GM12864 (cell line): ENCODE measurements around the gene C3orf18.
A peak's percentile ranks its signal among the peaks of the same experiment; 100 is the strongest.

Experiments
- DNase-seq: peaks from one replicate; pipeline ENCODE4 v3.0.0-alpha.2; 2011; ENCODE audit warnings: low read depth
- H3K4me3 ChIP-seq: 2 replicates; pipeline ENCODE4 v1.5.1; 2011; ENCODE audit warnings: mild to moderate bottlenecking, low read depth, low read length, control low read depth
- CTCF ChIP-seq: IDR thresholded peaks from 2 replicates; pipeline ENCODE4 v1.5.1; 2011; ENCODE audit warnings: low read depth, mild to moderate bottlenecking, moderate library complexity, low read length, control low read depth, inconsistent platforms; ENCODE audit errors: missing control alignments

Gene C3orf18

GRCh38 chr3:50577348-50577747 lies 9.8 kb upstream of the C3orf18 start:
- no peak for DNase-seq
- no peak for TF ChIP-seq CTCF
- H3K4me3 ChIP-seq = no peak overlapping the region

- TF ChIP-seq CTCF = no peak
- H3K4me3 ChIP-seq = no peak overlapping the region
- DNase-seq = no peak
These were observed 7.8 kb upstream of the C3orf18 start for GRCh38 chr3:50575372-50575771.

DNA sequence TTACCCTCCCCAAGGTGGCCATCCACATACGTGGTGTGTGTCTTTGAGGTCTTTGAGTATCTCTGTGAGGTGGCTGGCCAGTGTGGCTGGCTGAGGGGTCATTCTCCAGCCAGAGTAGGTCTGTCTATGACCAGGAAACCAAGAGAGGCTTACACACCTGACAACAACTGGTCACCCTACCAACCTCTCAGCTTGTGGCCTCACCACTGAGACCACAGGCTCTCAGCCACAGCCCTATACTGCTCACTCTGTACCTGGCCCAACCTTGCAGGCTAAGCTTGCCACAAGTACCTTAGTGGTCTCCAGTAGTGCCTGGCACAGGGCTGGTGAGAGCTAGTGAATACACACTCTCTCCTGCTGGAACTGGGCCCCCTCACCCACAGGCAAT lies 6.9 kb upstream of the C3orf18 start:
- no peak for TF ChIP-seq CTCF
- no peak overlapping the region for H3K4me3 ChIP-seq
- no peak for DNase-seq

DNA sequence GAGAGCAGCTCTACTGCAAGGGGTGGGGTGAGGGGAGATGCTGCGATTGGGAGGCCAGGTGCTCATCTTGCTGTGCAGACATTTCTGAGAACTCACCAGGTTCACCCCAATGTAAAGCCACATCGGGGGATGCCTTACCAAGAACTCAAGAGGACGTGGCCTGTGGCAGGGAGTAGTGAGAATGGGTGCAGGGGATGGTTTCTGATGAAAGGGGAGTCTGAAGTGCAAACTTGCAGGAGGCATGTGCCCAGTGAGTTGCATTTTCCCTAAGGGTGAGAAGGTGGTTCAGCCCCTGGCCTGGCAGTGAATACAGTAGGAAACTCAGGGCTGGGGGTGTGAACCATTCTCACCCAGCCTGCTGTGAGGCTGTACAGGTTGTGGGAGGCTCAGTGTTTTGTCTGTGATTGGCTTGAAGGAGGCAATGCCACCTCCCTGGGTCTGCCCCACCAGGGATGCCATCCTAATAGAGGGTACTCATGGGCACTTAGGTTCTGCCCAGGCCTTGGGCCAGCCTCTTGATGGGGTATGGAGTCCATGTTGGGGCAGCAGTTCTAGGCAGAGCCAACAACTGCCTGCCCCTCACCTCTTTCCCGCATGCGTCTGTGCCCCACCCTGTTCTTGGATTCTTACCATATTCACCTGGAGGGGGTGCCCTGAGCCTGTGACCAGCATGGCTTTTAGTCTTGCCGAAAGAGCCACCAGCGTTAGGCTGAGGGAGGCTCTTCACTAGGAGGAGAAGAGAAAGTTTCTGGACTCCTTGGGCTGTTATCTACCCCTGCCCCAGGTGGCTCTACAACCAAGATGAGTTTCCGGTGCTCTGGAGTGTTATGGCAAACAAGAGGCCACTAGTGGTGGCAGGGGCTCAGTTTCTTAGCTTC lies 6.3 kb upstream of the C3orf18 start:
- TF ChIP-seq CTCF = no peak
- DNase-seq = no peak
- no peak overlapping the region for H3K4me3 ChIP-seq

- H3K4me3 ChIP-seq = no peak overlapping the region
- TF ChIP-seq CTCF = no peak
- DNase-seq = no peak
These were observed 5.3 kb upstream of the C3orf18 start for GRCh38 chr3:50572801-50573371.

GRCh38 chr3:50572158-50572557 lies 4.6 kb upstream of the C3orf18 start:
- peak; percentile 26 for DNase-seq
- H3K4me3 ChIP-seq = no peak overlapping the region
- peak; percentile 92 for TF ChIP-seq CTCF
